HepG2 (cell line): ENCODE measurements around the gene ITIH1. TPM values are rescaled to one million over a fixed set of nuclear protein-coding genes. Genes with fewer than 3 reads are reported as not detected.
A peak's percentile ranks its signal among the peaks of the same experiment; 100 is the strongest.

Experiments
- CC2D1A ChIP-seq: sonication (generic); formaldehyde crosslinking; IDR thresholded peaks from 2 replicates; pipeline ENCODE4 v1.8.1; 2023; ENCODE audit warnings: mild to moderate bottlenecking, missing genetic modification reagents
- HHEX ChIP-seq: IDR thresholded peaks from 2 replicates; pipeline ENCODE4 v1.6.1; 2016; ENCODE audit warnings: control low read depth
- HMGXB3 ChIP-seq: sonication (generic); formaldehyde crosslinking; IDR thresholded peaks from 2 replicates; pipeline ENCODE4 v1.4.0; 2020; ENCODE audit warnings: missing genetic modification reagents, borderline replicate concordance
- NAIF1 ChIP-seq: sonication (generic); formaldehyde crosslinking; IDR thresholded peaks from 2 replicates; pipeline ENCODE4 v1.5.0; 2020; ENCODE audit warnings: mild to moderate bottlenecking, missing genetic modification reagents, borderline replicate concordance
- RFXANK ChIP-seq: IDR thresholded peaks from 2 replicates; pipeline ENCODE4 v1.6.1; 2016
- TEAD3 ChIP-seq: optimal IDR thresholded peaks from 2 replicates; pipeline ENCODE3; 2016; ENCODE audit warnings: borderline replicate concordance
- ZBTB26 ChIP-seq: IDR thresholded peaks from 2 replicates; pipeline ENCODE4 v1.6.1; 2016; ENCODE audit warnings: missing compliant biosample characterization, missing genetic modification reagents, borderline replicate concordance
- ZNF138 ChIP-seq: sonication (generic); formaldehyde crosslinking; IDR thresholded peaks from 2 replicates; pipeline ENCODE4 v1.5.0; 2020; ENCODE audit warnings: mild to moderate bottlenecking, low read depth, missing genetic modification reagents
- ZNF563 ChIP-seq: sonication (generic); formaldehyde crosslinking; IDR thresholded peaks from 2 replicates; pipeline ENCODE4 v1.8.0; 2022; ENCODE audit warnings: mild to moderate bottlenecking, moderate library complexity, missing genetic modification reagents
- ZNF572 ChIP-seq: sonication (generic); formaldehyde crosslinking; IDR thresholded peaks from 2 replicates; pipeline ENCODE4 v1.5.1; 2020; ENCODE audit warnings: mild to moderate bottlenecking, missing genetic modification reagents
- ZNF670 ChIP-seq: sonication (generic); formaldehyde crosslinking; IDR thresholded peaks from 2 replicates; pipeline ENCODE4 v1.8.0; 2022; ENCODE audit warnings: mild to moderate bottlenecking, missing genetic modification reagents, borderline replicate concordance
- ZNF761 ChIP-seq: sonication (generic); formaldehyde crosslinking; conservative IDR thresholded peaks from 2 replicates; pipeline ENCODE4 v1.4.0; 2020; ENCODE audit warnings: mild to moderate bottlenecking, missing genetic modification reagents
- ZNF770 ChIP-seq: sonication (generic); formaldehyde crosslinking; IDR thresholded peaks from 2 replicates; pipeline ENCODE4 v1.5.0; 2020; ENCODE audit warnings: mild to moderate bottlenecking, missing genetic modification reagents
- polyA plus RNA-seq, 8 experiments: library from polyadenylated mRNA; depleted of rRNA in 3 of 8; stranded (reverse) in 7 of 8; unstranded in 1 of 8; fragments of >200 nt; fragmentation: Illumina TruSeq in 4 of 8; extraction: Trizol in 4 of 8; gene quantifications; 2 replicates each; pipeline versions ENCODE4 v1.2.1 to v1.2.3, GENCODE V29; 2011 to 2016; ENCODE audit warnings: low read depth in 4 of 8, missing spikeins in 1 of 8, mixed read lengths in 1 of 8; ENCODE audit not compliant: insufficient read depth in 1 of 8
- total RNA-seq, 5 experiments: library from RNA; depleted of rRNA; stranded (reverse); fragments of >200 nt; fragmentation: Illumina TruSeq; extraction: Trizol; gene quantifications; 2 replicates each; pipeline ENCODE4 v1.2.3, GENCODE V29; 2016; ENCODE audit warnings: low read depth in 1 of 5
- TF ChIP-seq, protein P1 (sequence below), 2 experiments: sonication (generic) in 1 of 2; formaldehyde crosslinking in 1 of 2; IDR thresholded peaks; 2 replicates each; pipeline versions ENCODE4 v1.4.0 to v1.6.1; 2016 to 2020; ENCODE audit warnings: borderline replicate concordance in 1 of 2, low read depth in 1 of 2, mild to moderate bottlenecking in 1 of 2, missing genetic modification reagents in 1 of 2

The ITIH1 gene
- total and polyA plus RNA-seq, 2 of the 13 experiments (the other 11 are each of a cell fraction or from before 2014, with no cell fraction given), result 12.3 to 19.6 TPM

GRCh38 chr3:52777127-52777958 is at the start of gene ITIH1 (continued):
- TF ChIP-seq, protein P1, sequence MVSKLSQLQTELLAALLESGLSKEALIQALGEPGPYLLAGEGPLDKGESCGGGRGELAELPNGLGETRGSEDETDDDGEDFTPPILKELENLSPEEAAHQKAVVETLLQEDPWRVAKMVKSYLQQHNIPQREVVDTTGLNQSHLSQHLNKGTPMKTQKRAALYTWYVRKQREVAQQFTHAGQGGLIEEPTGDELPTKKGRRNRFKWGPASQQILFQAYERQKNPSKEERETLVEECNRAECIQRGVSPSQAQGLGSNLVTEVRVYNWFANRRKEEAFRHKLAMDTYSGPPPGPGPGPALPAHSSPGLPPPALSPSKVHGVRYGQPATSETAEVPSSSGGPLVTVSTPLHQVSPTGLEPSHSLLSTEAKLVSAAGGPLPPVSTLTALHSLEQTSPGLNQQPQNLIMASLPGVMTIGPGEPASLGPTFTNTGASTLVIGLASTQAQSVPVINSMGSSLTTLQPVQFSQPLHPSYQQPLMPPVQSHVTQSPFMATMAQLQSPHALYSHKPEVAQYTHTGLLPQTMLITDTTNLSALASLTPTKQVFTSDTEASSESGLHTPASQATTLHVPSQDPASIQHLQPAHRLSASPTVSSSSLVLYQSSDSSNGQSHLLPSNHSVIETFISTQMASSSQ (IDR thresholded peaks at IDR 0.05; ENCODE audit: low read depth), result peak; percentile 66
- TF ChIP-seq, protein P1 (CRISPR knock-in tag; IDR thresholded peaks at IDR 0.05; ENCODE audit: borderline replicate concordance), result no peak
- TF ChIP-seq CC2D1A (CRISPR knock-in tag), result no peak
- TF ChIP-seq ZNF572 (CRISPR knock-in tag), result no peak
- TF ChIP-seq RFXANK (CRISPR knock-in tag), result no peak
- TF ChIP-seq HHEX, result no peak
- TF ChIP-seq ZNF770 (CRISPR knock-in tag), result no peak
- no peak for TF ChIP-seq NAIF1 (CRISPR knock-in tag)
- no peak for TF ChIP-seq ZNF670 (CRISPR knock-in tag)
- no peak for TF ChIP-seq ZBTB26 (CRISPR knock-in tag)
- TF ChIP-seq TEAD3 (CRISPR knock-in tag), result no peak
- no peak for TF ChIP-seq ZNF761 (CRISPR knock-in tag)
- TF ChIP-seq HMGXB3, result no peak
- no peak for TF ChIP-seq ZNF138
- no peak for TF ChIP-seq ZNF563 (CRISPR knock-in tag)
